ENCODE results near the gene NCBP1.
"Not testable (repeated sequence)": the region's sequence is repeated elsewhere in the genome, so short reads cannot be mapped to it uniquely, and the experiment has no call there.

The NCBP1 gene

GRCh38 chr9:97632985-97633858 is at the start of gene NCBP1, which contains the start of gene TSTD2:
Gene NCBP1 (plus strand): TSS chr9:97633821. CDS start chr9:97633882, 61 bp downstream.
Gene TSTD2 (minus strand): TSS chr9:97633368. CDS start chr9:97627562, 5,806 bp downstream.
- peak within 1 kb of the TSS; percentile 98 for H3K4me3 ChIP-seq (ENCODE audit: low read length)
- DNase-seq (ENCODE audit: low read depth), result peak; percentile 92
- TF ChIP-seq CTCF (conservative IDR thresholded peaks at IDR 0.05; ENCODE audit: low read depth, low read length), result no peak

GRCh38 chr9:97584778-97585177 is 48.8 kb upstream of the NCBP1 start:
- not testable (repeated sequence) for DNase-seq (ENCODE audit: low read depth); H3K4me3 ChIP-seq (ENCODE audit: low read length)

- not testable (repeated sequence) for DNase-seq (ENCODE audit: low read depth); H3K4me3 ChIP-seq (ENCODE audit: low read length)
Measured at GRCh38 chr9:97586909-97587308, 46.7 kb upstream of the NCBP1 start.

GRCh38 chr9:97591535-97591934 is 42.1 kb upstream of the NCBP1 start:
- no peak for DNase-seq (ENCODE audit: low read depth)
- H3K4me3 ChIP-seq (ENCODE audit: low read length), result no peak overlapping the region
- TF ChIP-seq CTCF (conservative IDR thresholded peaks at IDR 0.05; ENCODE audit: low read depth, low read length), result no peak

- no peak for DNase-seq (ENCODE audit: low read depth)
- no peak for TF ChIP-seq CTCF (conservative IDR thresholded peaks at IDR 0.05; ENCODE audit: low read depth, low read length)
- no peak overlapping the region for H3K4me3 ChIP-seq (ENCODE audit: low read length)
Measured at GRCh38 chr9:97592126-97592525, 41.5 kb upstream of the NCBP1 start.

GRCh38 chr9:97593960-97594359 is 39.7 kb upstream of the NCBP1 start:
- H3K4me3 ChIP-seq (ENCODE audit: low read length), result no peak overlapping the region
- TF ChIP-seq CTCF (conservative IDR thresholded peaks at IDR 0.05; ENCODE audit: low read depth, low read length), result no peak
- no peak for DNase-seq (ENCODE audit: low read depth)

- TF ChIP-seq CTCF (conservative IDR thresholded peaks at IDR 0.05; ENCODE audit: low read depth, low read length), result no peak
- no peak overlapping the region for H3K4me3 ChIP-seq (ENCODE audit: low read length)
- no peak for DNase-seq (ENCODE audit: low read depth)
Measured at GRCh38 chr9:97594381-97594921, 39.2 kb upstream of the NCBP1 start.

- no peak overlapping the region for H3K4me3 ChIP-seq (ENCODE audit: low read length)
- DNase-seq (ENCODE audit: low read depth), result no peak
- TF ChIP-seq CTCF (conservative IDR thresholded peaks at IDR 0.05; ENCODE audit: low read depth, low read length), result no peak
Measured at GRCh38 chr9:97596906-97597305, 36.7 kb upstream of the NCBP1 start.

Data from retinal pigment epithelial cell (primary cell).